GM12892 (cell line): ENCODE data around the gene SLC25A39.

Experiments
- POLR2A ChIP-seq: IDR thresholded peaks from 2 replicates; pipeline ENCODE4 v1.6.1; 2011; ENCODE audit warnings: low read depth, low read length, control low read depth
- POLR2AphosphoS5 ChIP-seq: IDR thresholded peaks from 2 replicates; pipeline ENCODE4 v1.6.1; 2011; ENCODE audit warnings: low read depth, low read length, control low read depth

DNA sequence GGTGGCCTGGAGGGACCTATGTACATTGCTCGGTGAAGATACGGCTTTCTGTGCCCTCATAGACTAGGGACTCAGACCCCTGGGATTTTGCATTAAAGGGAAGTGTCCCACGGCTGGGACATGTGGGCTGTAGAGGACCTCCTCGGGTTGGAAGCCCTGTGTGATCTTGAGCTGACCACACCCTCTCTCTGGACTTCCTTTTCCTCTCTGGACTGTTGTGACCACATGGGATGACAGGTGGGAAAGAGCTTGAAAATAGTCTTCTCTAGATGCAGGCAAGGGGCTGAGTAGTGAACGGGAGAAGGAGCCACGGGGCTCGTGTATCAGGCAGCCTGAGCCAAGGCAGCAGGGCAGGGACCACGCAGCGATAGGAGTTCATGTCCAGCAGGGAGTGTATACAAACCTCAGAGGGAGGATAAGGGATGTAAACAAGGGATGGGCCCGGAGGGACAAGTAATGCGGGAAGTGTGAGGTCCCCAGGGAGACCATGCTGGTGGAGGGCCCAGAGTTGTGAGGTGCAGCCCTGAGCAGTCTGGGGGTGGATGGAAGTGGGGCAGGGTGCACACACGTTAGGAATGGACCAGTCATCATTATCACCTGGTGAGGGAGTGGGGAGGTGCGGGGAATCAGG, 52.2 kb downstream of the SLC25A39 start:
- TF ChIP-seq POLR2A (no peak), POLR2AphosphoS5 (no peak)
